SK-N-MC (cell line): Measurements from ENCODE around the gene LEPROT.

Experiments used
- DNase-seq: peaks from one replicate; pipeline ENCODE4 v3.0.0-alpha.2; 2011; ENCODE audit warnings: low read depth, low spot score
- H3K27ac ChIP-seq: fragments of 200-600 bp; sonication (generic); 2 replicates; pipeline ENCODE4 v1.5.1; 2016; ENCODE audit warnings: mixed run types
- H3K36me3 ChIP-seq: fragments of 200-600 bp; sonication (generic); 2 replicates; pipeline ENCODE4 v1.6.1; 2017; ENCODE audit warnings: antibody characterized with exemption, low read length, mixed read lengths; ENCODE audit not compliant: insufficient read depth
- H3K4me3 ChIP-seq: fragments of 200-600 bp; sonication (generic); 2 replicates; pipeline ENCODE4 v1.5.1; 2016
- H3K9ac ChIP-seq: fragments of 200-600 bp; sonication (generic); 2 replicates; pipeline ENCODE4 v1.8.0; 2017; ENCODE audit warnings: mixed run types, mixed read lengths; ENCODE audit not compliant: insufficient read length
- H3K9me3 ChIP-seq: fragments of 200-600 bp; sonication (generic); 2 replicates; pipeline ENCODE4 v1.6.1; 2017; ENCODE audit warnings: low read depth, mild to moderate bottlenecking, antibody characterized with exemption, low read length, moderate library complexity, mixed read lengths
- EZH2 ChIP-seq: fragments of 200-600 bp; sonication (generic); IDR thresholded peaks from one replicate; pipeline ENCODE4 v1.6.1; 2017; ENCODE audit warnings: antibody characterized with exemption
- FOXP2 ChIP-seq: optimal IDR thresholded peaks from 2 replicates; pipeline ENCODE3; 2011; ENCODE audit warnings: mild to moderate bottlenecking, moderate library complexity; ENCODE audit not compliant: insufficient read depth; ENCODE audit errors: extremely low read length, control extremely low read depth
- POLR2AphosphoS5 ChIP-seq: IDR thresholded peaks from 2 replicates; pipeline ENCODE4 v1.6.1; 2012; ENCODE audit warnings: mild to moderate bottlenecking, low read depth, low read length, borderline replicate concordance

Gene LEPROT

DNA sequence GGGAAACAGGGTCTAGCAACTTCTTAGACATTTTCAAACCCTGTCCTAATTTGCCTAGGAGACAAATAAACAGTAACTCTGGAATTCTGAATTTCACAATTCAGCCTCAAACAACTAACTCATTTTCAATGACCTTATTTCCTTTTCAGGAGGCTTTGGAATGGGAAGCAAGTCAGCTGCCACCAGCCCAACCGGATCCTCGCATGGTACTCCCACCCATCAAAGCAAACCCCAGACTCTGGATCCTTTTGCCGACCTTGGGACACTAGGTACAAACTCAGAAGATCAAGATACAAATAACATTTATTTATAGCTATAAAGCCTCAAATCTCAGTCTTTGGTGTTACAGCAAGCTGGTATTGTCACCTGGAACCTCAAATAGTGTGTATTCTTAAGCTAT lies 18.9 kb upstream of the LEPROT start:
- no peak overlapping the region for H3K4me3 ChIP-seq
- H3K27ac ChIP-seq: no peak overlapping the region
- H3K36me3 ChIP-seq: peaks cover under 1% of the 10 kb centered on the region; the same call in 1 of the 2 replicates
- no peaks in the 10 kb centered on the region for H3K9me3 ChIP-seq
- no peak for DNase-seq
- H3K9ac ChIP-seq: no peak overlapping the region
- no peak for TF ChIP-seq EZH2
- no peak for TF ChIP-seq FOXP2
- TF ChIP-seq POLR2AphosphoS5: no peak

DNA sequence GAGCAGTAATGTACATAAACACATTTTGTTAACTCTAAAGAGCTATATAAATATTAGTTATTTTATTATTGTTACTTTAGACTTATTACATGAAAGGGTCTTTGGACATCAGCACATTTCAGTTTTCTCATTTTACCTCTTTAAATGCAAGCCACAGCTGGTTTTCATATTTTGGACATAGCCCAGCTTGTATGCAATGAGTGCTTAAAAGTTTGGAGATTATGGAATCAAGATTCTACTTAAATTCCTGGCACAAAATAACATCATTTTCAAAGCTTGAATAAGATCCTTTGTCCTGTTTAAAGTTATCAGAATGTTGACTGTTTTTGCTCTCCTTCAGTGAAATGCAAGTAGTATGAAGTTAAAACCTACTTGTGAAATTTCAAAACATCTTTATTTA lies 15.5 kb upstream of the LEPROT start:
- no peaks in the 10 kb centered on the region for H3K9me3 ChIP-seq
- H3K4me3 ChIP-seq: no peak overlapping the region
- no peak overlapping the region for H3K27ac ChIP-seq
- peaks cover 5% of the 10 kb centered on the region; the same call in 1 of the 2 replicates for H3K36me3 ChIP-seq
- H3K9ac ChIP-seq: no peak overlapping the region
- TF ChIP-seq POLR2AphosphoS5 (no peak), FOXP2 (no peak), EZH2 (no peak)
- DNase-seq: no peak

DNA sequence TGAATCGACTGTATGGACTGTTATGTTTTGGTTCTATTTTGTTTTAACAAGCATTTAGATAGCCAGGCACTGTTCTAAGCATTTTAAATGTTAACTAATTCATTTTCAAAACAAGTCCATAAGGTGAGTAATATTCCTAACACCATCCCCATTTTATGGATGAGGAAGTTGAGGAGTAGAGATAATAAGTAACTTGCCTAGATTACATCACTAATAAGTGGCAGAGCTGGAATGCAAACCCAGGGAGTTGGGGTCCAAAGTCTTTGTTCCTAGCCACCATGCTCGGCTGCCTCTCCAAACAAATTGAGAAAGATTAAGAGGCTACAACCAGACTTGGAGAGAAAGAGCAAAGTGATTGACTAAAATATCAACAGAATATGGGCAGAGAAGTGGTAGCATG lies 12.6 kb upstream of the LEPROT start:
- Histone ChIP-seq H3K9me3 (no peaks in the 10 kb centered on the region), H3K4me3 (no peak overlapping the region), H3K36me3 (peaks cover 5% of the 10 kb centered on the region; the same call in 1 of the 2 replicates), H3K27ac (no peak overlapping the region), H3K9ac (no peak overlapping the region)
- no peak for DNase-seq
- TF ChIP-seq EZH2 (no peak), FOXP2 (no peak), POLR2AphosphoS5 (no peak)

DNA sequence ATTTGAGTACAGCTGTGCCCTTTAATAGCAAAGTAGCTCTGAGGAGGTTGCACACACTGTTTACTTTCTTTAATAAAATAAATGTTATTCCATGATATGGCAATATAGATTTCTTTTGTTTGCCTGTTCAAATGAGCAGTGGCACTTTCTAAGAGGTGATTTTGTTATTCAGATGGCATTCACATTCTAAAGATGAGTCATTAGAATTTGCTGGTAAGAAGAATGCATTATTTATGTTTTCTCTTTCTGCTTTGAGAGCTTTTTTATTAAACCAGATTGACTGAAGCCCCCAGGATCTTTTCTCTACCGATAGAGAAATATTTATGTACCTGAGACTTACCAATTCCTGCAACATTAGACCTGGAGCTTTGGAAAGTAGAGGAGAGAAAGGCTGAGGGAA lies 11.2 kb upstream of the LEPROT start:
- no peak overlapping the region for H3K9ac ChIP-seq
- TF ChIP-seq FOXP2 (no peak), EZH2 (no peak), POLR2AphosphoS5 (no peak)
- H3K9me3 ChIP-seq: no peaks in the 10 kb centered on the region

DNA sequence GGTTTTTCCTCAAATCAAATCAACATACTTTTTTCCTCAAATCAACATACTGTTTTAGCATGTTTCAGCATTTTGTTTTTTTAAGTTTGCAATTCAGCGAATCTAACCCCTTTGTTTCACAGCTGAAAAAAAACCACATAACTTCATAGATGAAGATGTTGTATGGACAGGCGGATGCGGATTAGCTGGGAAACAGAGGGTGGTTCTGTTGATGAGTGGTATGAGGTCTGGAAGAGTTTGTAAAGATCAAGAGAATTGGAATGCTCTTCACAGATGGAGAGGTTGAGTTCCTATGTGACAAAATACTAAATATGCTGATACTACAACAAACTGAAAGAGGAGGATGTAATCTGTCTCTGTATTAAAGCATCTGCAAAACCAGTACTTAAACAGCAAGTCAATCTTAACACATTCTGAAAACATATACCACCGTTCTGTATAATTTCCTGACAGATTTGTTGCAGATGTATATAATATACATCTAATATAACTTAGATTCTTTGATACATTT lies 10.6 kb upstream of the LEPROT start:
- Histone ChIP-seq H3K9ac (no peak overlapping the region), H3K9me3 (no peaks in the 10 kb centered on the region), H3K4me3 (no peak overlapping the region), H3K36me3 (peaks cover 5% of the 10 kb centered on the region), H3K27ac (no peak overlapping the region)
- no peak for TF ChIP-seq EZH2
- TF ChIP-seq FOXP2: no peak
- TF ChIP-seq POLR2AphosphoS5: no peak
- DNase-seq: no peak

More for the DNA sequence above, 11.2 kb upstream of the LEPROT start:
- DNase-seq: no peak
- Histone ChIP-seq H3K36me3 (peaks cover 5% of the 10 kb centered on the region), H3K27ac (no peak overlapping the region), H3K4me3 (no peak overlapping the region)

DNA sequence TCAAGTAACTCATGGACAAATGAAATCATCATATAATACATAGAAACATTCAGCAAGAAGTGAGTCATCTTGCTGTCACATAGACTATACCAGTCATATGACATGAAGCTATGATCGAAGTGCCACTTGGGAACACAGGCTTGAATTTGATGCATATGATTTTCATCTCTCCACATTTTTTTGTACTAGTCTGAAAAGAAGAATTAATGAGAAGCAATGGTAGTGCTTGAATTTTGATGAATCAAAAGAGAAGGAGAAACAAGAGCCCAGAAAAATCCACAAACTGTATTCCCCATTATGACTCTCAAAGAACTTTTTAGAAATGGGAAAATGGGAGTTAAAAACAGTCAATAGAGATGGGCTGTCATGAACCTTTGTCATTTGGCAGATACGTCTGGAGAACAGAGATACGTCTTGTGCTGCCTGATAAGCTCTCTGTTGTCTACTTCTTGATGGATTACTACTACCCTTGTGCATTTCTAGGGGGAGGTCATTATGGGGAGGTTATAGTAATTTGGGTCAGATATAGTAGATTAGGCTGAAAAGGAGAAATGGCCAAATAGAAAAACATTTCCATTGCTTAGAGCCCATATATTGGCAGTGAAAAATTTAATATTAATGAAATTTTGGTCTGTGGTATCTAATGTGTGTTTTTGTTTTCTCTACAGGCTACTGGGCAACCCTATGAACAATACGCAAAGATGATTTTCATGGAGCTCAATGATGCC lies 8.0 kb upstream of the LEPROT start:
- DNase-seq: no peak
- Histone ChIP-seq H3K9me3 (no peaks in the 10 kb centered on the region), H3K27ac (no peak overlapping the region), H3K9ac (no peak overlapping the region), H3K36me3 (no peaks in the 10 kb centered on the region; the same call in none of the 2 replicates), H3K4me3 (no peak overlapping the region)
- no peak for TF ChIP-seq FOXP2
- no peak for TF ChIP-seq EZH2
- TF ChIP-seq POLR2AphosphoS5: no peak

DNA sequence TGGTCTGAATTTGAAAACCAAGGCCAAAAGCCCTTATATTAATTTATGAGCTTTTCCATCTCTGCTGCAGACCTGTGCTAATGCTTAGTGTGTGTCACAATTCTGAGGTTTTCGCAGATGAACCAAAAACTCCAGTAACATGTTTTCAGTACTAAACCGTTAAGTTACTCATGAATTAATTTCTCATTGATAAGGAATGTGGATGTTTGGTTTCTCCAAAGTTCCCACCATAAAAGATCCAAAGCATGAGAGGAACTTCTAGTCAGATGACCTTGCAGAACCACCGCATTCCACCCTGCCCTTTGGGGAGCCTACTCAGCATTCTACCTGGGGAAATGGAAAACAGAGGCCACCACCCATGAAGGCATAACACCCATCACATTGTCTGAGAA lies 7.5 kb upstream of the LEPROT start:
- Histone ChIP-seq H3K9ac (no peak overlapping the region), H3K4me3 (no peak overlapping the region), H3K27ac (no peak overlapping the region), H3K36me3 (no peaks in the 10 kb centered on the region; the same call in none of the 2 replicates), H3K9me3 (no peaks in the 10 kb centered on the region)
- DNase-seq: no peak
- no peak for TF ChIP-seq FOXP2
- no peak for TF ChIP-seq EZH2
- TF ChIP-seq POLR2AphosphoS5: no peak

DNA sequence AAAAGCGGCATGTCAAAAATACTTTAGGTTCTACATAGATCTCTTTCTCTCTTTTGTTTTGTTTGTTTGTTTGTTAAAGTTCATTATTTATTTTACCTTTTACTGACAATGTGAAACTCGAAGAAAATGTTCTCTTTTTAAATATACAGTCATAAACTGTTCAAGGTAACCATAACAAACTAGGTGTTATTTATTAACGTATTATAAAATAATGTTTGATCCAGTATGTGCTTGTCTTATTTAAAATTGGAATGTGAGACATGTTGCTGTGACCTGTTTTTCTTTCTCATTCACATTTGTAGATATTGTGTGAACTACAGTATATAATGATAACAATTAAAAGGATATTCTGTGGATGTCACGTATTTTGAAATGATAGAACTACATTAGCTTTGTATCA lies 5.9 kb upstream of the LEPROT start:
- H3K36me3 ChIP-seq: no peaks in the 10 kb centered on the region; the same call in none of the 2 replicates
- TF ChIP-seq EZH2 (no peak), POLR2AphosphoS5 (no peak), FOXP2 (no peak)
- no peak overlapping the region for H3K9ac ChIP-seq
- H3K27ac ChIP-seq: no peak overlapping the region
- no peak overlapping the region for H3K4me3 ChIP-seq
- DNase-seq: no peak
- H3K9me3 ChIP-seq: no peaks in the 10 kb centered on the region

DNA sequence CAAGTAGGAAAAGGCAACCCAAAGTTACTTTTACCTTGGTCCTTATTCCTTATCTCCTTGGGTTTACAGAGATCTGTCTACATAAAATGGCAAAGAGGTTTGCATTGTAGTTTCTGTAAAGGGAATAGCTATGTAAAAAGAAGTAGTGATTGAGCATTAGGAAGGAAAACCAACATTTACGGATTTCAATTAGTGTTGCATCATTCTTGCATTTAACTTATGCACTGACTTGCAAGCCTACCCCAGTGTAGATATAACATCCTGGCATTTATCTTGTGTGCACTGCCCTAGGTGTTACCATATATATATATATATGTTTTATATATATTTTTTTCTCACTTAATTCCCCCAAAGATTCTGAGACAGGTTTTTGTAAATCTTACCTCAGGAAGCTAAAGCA lies 3.7 kb upstream of the LEPROT start:
- TF ChIP-seq EZH2: no peak
- no peak for TF ChIP-seq FOXP2
- no peak for TF ChIP-seq POLR2AphosphoS5

More for the DNA sequence above, 3.7 kb upstream of the LEPROT start:
- Histone ChIP-seq H3K9me3 (no peaks in the 10 kb centered on the region), H3K4me3 (no peak overlapping the region), H3K9ac (no peak overlapping the region), H3K36me3 (no peaks in the 10 kb centered on the region; the same call in none of the 2 replicates), H3K27ac (no peak overlapping the region)
- no peak for DNase-seq
